HCT116 (cell line): ENCODE measurements around the gene CDC14A. TPM values are rescaled to one million over a fixed set of nuclear protein-coding genes. Genes with fewer than 3 reads are reported as not detected.

ENCODE experiments used
- ATAC-seq: fragments of 200-7000 bp; cut with Tn5 transposase; 2 replicates; pipeline ENCODE4 v1.9.1; 2020; ENCODE audit warnings: mild to moderate bottlenecking, moderate library complexity
- BruUV-seq: library from RNA; stranded (reverse); fragments of 400-500 nt; replicated peaks from 2 replicates; lab custom pipeline; 2021; lab: Mats Ljungman, UMichigan
- CTCF ChIA-PET: fragments of 300-600 bp; sonication (Branson Sonifier 250); formaldehyde crosslinking; loops from one replicate; lab custom pipeline; 2021; ENCODE audit warnings: antibody characterized with exemption; lab: Charles Lee
- POLR2A ChIA-PET: fragments of 300-600, 350-600 bp; sonication (Branson Sonifier 250); formaldehyde crosslinking; loops from one replicate; lab custom pipeline; 2021; ENCODE audit warnings: antibody characterized with exemption; lab: Charles Lee
- RAD21 ChIA-PET, 2 experiments: fragments of 300-600 bp; sonication (Branson Sonifier 250); formaldehyde crosslinking; loops; one replicate each; lab custom pipeline; 2023; ENCODE audit warnings: low total read pairs in 2 of 2; ENCODE audit not compliant: uncharacterized antibody in 2 of 2, unreplicated experiment in 2 of 2, low non-redundant PET in 1 of 2; lab: Charles Lee
- DNase-seq: peaks from one replicate; pipeline ENCODE4 v3.0.0-alpha.2; 2010; ENCODE audit warnings: low read depth, low spot score
- H2AFZ ChIP-seq: fragments of 200-600 bp; shearing (Covaris generic), sonication (generic); 2 replicates; pipeline ENCODE4 v1.6.1; 2017; ENCODE audit warnings: low read depth, mixed run types, mixed read lengths, antibody characterized with exemption, low read length; ENCODE audit not compliant: poor library complexity, severe bottlenecking
- H3K27ac ChIP-seq: 2 replicates; pipeline ENCODE4 v1.5.1; 2012; ENCODE audit warnings: low read depth, low read length
- H3K27me3 ChIP-seq: fragments of 200-600 bp; sonication (generic); 2 replicates; pipeline ENCODE4 v1.6.1; 2016; ENCODE audit warnings: mixed run types, low read length, mixed read lengths; ENCODE audit not compliant: insufficient read depth
- H3K36me3 ChIP-seq, 2 experiments: fragments of 200-500 bp in 1 of 2; fragments of 200-600 bp in 1 of 2; sonication (Bioruptor generic) in 1 of 2; sonication (generic) in 1 of 2; 2 replicates each; pipeline versions ENCODE4 v1.5.1 to v1.6.1; 2014 to 2016; ENCODE audit warnings: low read length in 2 of 2, inconsistent platforms in 1 of 2, mixed read lengths in 1 of 2, mixed run types in 1 of 2; ENCODE audit not compliant: insufficient read depth in 2 of 2, control insufficient read depth in 1 of 2
- H3K4me1 ChIP-seq, 2 experiments: fragments of 200-600 bp in 1 of 2; sonication (generic) in 1 of 2; 2 replicates each; pipeline versions ENCODE4 v1.5.1 to v1.6.1; 2012 to 2017; ENCODE audit warnings: low read length in 2 of 2, inconsistent platforms in 1 of 2, mild to moderate bottlenecking in 1 of 2, mixed read lengths in 1 of 2, mixed run types in 1 of 2, moderate library complexity in 1 of 2; ENCODE audit not compliant: insufficient read depth in 2 of 2, control insufficient read depth in 1 of 2
- H3K4me2 ChIP-seq: fragments of 200-600 bp; sonication (generic); 2 replicates; pipeline ENCODE4 v1.6.1; 2017; ENCODE audit warnings: mixed run types, low read length, mixed read lengths
- H3K4me3 ChIP-seq, 2 experiments: fragments of 200-600 bp in 1 of 2; sonication (generic) in 1 of 2; replicated peaks in 1 of 2; 2 replicates each; pipeline ENCODE4 v1.5.1; 2011 to 2016; ENCODE audit warnings: low read length in 2 of 2, control low read depth in 1 of 2, low read depth in 1 of 2, mild to moderate bottlenecking in 1 of 2, mixed read lengths in 1 of 2, mixed run types in 1 of 2
- H3K79me2 ChIP-seq: fragments of 200-600 bp; sonication (generic); 2 replicates; pipeline ENCODE4 v1.6.1; 2017; ENCODE audit warnings: mild to moderate bottlenecking, mixed run types, low read length, moderate library complexity, mixed read lengths; ENCODE audit not compliant: insufficient read depth
- H3K9ac ChIP-seq: fragments of 200-600 bp; sonication (generic); 2 replicates; pipeline ENCODE4 v1.6.1; 2016; ENCODE audit warnings: low read length, mixed read lengths
- H3K9me2 ChIP-seq: fragments of 200-600 bp; sonication (generic), shearing (Covaris generic); 2 replicates; pipeline ENCODE4 v1.6.1; 2017; ENCODE audit warnings: mixed run types, mild to moderate bottlenecking, moderate library complexity; ENCODE audit not compliant: insufficient read depth
- H3K9me3 ChIP-seq, 2 experiments: fragments of 200-500 bp in 1 of 2; fragments of 200-600 bp in 1 of 2; sonication (Bioruptor generic) in 1 of 2; sonication (generic) in 1 of 2; 2 replicates each; pipeline ENCODE4 v1.6.1; 2014 to 2017; ENCODE audit warnings: low read length in 2 of 2, mixed read lengths in 2 of 2, inconsistent platforms in 1 of 2, low read depth in 1 of 2, mild to moderate bottlenecking in 1 of 2, mixed run types in 1 of 2, moderate library complexity in 1 of 2; ENCODE audit not compliant: control insufficient read depth in 1 of 2, insufficient read depth in 1 of 2
- H4K20me1 ChIP-seq: fragments of 200-600 bp; sonication (generic), shearing (Covaris generic); 2 replicates; pipeline ENCODE4 v1.6.1; 2017; ENCODE audit warnings: mixed run types, mild to moderate bottlenecking, moderate library complexity; ENCODE audit not compliant: insufficient read depth
- CBX3 ChIP-seq: IDR thresholded peaks from 2 replicates; pipeline ENCODE4 v1.6.1; 2012; ENCODE audit warnings: low read depth
- EGR1 ChIP-seq: IDR thresholded peaks from 2 replicates; pipeline ENCODE4 v1.6.1; 2012; ENCODE audit warnings: low read depth
- EZH2phosphoT487 ChIP-seq: fragments of 200-600 bp; IDR thresholded peaks from 2 replicates; pipeline ENCODE4 v1.6.1; 2018; ENCODE audit warnings: antibody characterized with exemption, borderline replicate concordance
- FOSL1 ChIP-seq: IDR thresholded peaks from 2 replicates; pipeline ENCODE4 v1.6.1; 2012; ENCODE audit warnings: low read depth
- JUND ChIP-seq: IDR thresholded peaks from 2 replicates; pipeline ENCODE4 v1.6.1; 2012
- POLR2AphosphoS5 ChIP-seq: IDR thresholded peaks from 2 replicates; pipeline ENCODE4 v1.6.1; 2011; ENCODE audit warnings: mild to moderate bottlenecking, low read depth, low read length, moderate library complexity
- SIN3A ChIP-seq: IDR thresholded peaks from 2 replicates; pipeline ENCODE4 v1.6.1; 2012; ENCODE audit warnings: low read depth
- SP1 ChIP-seq: IDR thresholded peaks from 2 replicates; pipeline ENCODE4 v1.6.1; 2012; ENCODE audit warnings: low read depth
- TCF7L2 ChIP-seq: IDR thresholded peaks from 2 replicates; pipeline ENCODE4 v1.7.0; 2011; ENCODE audit warnings: borderline replicate concordance, inconsistent platforms; ENCODE audit not compliant: insufficient read depth, insufficient read length; ENCODE audit errors: extremely low read depth
- YY1 ChIP-seq: IDR thresholded peaks from 2 replicates; pipeline ENCODE4 v1.6.1; 2011; ENCODE audit warnings: low read length, low read depth, moderate library complexity, mild to moderate bottlenecking; ENCODE audit not compliant: insufficient replicate concordance; ENCODE audit errors: extremely low read depth
- ZNF274 ChIP-seq: fragments of 200-500 bp; sonication (Bioruptor generic); IDR thresholded peaks from 2 replicates; pipeline ENCODE4 v1.6.1; 2014; ENCODE audit warnings: mild to moderate bottlenecking, low read depth, low read length, inconsistent platforms
- intact Hi-C: fragments of 100-400 bp; cut with micrococcal nuclease; formaldehyde crosslinking; loops from 2 replicates; pipeline ENCODE4 v1.10.0; 2022
- total RNA-seq: library from RNA; stranded (reverse); gene quantifications from one replicate; pipeline ENCODE4 v1.2.1, GENCODE V29; 2021; ENCODE audit not compliant: unreplicated experiment
- TF ChIP-seq, protein P1 (sequence below): IDR thresholded peaks from 2 replicates; pipeline ENCODE4 v1.6.1; 2012
- TF ChIP-seq, protein P2 (sequence below): IDR thresholded peaks from 2 replicates; pipeline ENCODE4 v1.6.1; 2012
- TF ChIP-seq, protein P3 (sequence below), 3 experiments: fragments of 200-600 bp in 1 of 3; sonication (generic) in 1 of 3; IDR thresholded peaks in 2 of 3; conservative IDR thresholded peaks in 1 of 3; 2 replicates each; pipeline ENCODE4 v1.5.1; 2012 to 2017; ENCODE audit warnings: low read depth in 2 of 3, low read length in 2 of 3, antibody characterized with exemption in 1 of 3, borderline replicate concordance in 1 of 3, control low read depth in 1 of 3, mild to moderate bottlenecking in 1 of 3, mixed read lengths in 1 of 3, mixed run types in 1 of 3, moderate library complexity in 1 of 3; ENCODE audit not compliant: insufficient read depth in 1 of 3
- TF ChIP-seq, protein P4 (sequence below): IDR thresholded peaks from 2 replicates; pipeline ENCODE4 v1.6.1; 2011; ENCODE audit warnings: mild to moderate bottlenecking, low read length, moderate library complexity; ENCODE audit not compliant: insufficient replicate concordance; ENCODE audit errors: extremely low read depth

Gene CDC14A
- total RNA-seq, 1 experiment from 2014 or later, result 5.1 TPM

DNA sequence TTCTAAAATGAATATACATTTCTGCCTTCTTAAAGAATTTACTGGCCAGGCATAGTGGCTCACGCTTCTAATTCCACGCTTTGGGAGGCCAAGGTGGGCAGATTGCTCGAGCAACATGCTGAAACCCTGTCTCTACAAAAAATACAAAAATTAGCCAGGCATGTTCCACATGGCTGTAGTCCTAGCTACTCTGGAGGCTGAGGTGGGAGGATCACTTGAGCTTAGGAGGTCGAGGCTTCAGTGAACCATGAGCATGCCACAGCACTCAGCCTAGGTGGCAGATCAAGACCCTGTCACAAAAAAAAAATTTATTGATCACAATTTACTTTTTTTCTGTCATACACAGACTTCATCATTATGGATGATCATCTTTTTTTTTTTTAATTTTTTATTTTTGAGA lies 11.5 kb downstream of the CDC14A start:
- no peak overlapping the region for H2AFZ ChIP-seq
- H3K4me2 ChIP-seq, result no peak overlapping the region
- H3K9me2 ChIP-seq, result no peaks in the 10 kb centered on the region
- TF ChIP-seq SIN3A, result no peak
- H3K79me2 ChIP-seq, result no peaks in the 10 kb centered on the region
- ChIA-PET CTCF (no interaction called here), POLR2A (no interaction called here), RAD21 (no interaction called here)
- no peaks in the 10 kb centered on the region for H3K27me3 ChIP-seq
- H3K27ac ChIP-seq, result no peak overlapping the region
- H3K9ac ChIP-seq, result no peak overlapping the region
- H3K9me3 ChIP-seq, result no peaks in the 10 kb centered on the region
- ATAC-seq, result no peak
- H4K20me1 ChIP-seq, result no peaks in the 10 kb centered on the region
- H3K36me3 ChIP-seq, result no peaks in the 10 kb centered on the region
- H3K4me1 ChIP-seq, result peaks cover 14 to 23% of the 10 kb centered on the region in 2 experiments; a peak in 3 of 4 replicates
- no peak overlapping the region for H3K4me3 ChIP-seq
- intact Hi-C loops, result no loop called here
- BruUV-seq, result no TSS peak
- DNase-seq, result no peak

DNA sequence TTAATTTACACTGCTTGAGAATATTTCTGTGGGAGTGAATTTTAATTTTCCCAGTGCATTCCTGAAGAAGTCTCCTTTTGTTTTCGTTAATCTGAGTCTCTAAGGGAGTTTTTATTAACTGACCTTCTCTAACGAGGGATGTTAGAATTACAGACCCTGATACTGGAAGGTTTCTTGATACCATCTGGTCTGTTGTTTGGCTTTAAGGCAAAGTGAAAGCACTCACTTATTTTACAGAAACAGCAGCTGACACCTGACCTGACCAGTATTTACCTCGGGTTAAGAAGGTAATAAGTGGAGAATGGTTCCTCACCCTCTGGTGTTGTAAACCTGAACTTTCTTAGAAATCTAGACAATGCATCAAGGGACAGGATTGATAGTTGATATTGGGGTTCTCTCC lies 12.4 kb downstream of the CDC14A start:
- H3K9me2 ChIP-seq, result no peaks in the 10 kb centered on the region
- ChIA-PET CTCF (no interaction called here), POLR2A (no interaction called here), RAD21 (no interaction called here)
- no peak overlapping the region for H2AFZ ChIP-seq
- no peak overlapping the region for H3K9ac ChIP-seq
- no peak overlapping the region for H3K4me3 ChIP-seq
- H3K27ac ChIP-seq, result no peak overlapping the region
- H4K20me1 ChIP-seq, result no peaks in the 10 kb centered on the region
- no peaks in the 10 kb centered on the region for H3K79me2 ChIP-seq
- no peak overlapping the region for H3K4me2 ChIP-seq
- no TSS peak for BruUV-seq
- DNase-seq (no peak), ATAC-seq (no peak)
- H3K27me3 ChIP-seq, result no peaks in the 10 kb centered on the region
- H3K36me3 ChIP-seq, result no peaks in the 10 kb centered on the region
- H3K9me3 ChIP-seq, result no peaks in the 10 kb centered on the region
- peaks cover 14 to 22% of the 10 kb centered on the region in 2 experiments; a peak in 3 of 4 replicates for H3K4me1 ChIP-seq
- intact Hi-C loops, result no loop called here
- TF ChIP-seq SIN3A, result no peak
- no peak for TF ChIP-seq JUND
- TF ChIP-seq, protein P1, sequence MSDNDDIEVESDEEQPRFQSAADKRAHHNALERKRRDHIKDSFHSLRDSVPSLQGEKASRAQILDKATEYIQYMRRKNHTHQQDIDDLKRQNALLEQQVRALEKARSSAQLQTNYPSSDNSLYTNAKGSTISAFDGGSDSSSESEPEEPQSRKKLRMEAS, result no peak
- TF ChIP-seq POLR2AphosphoS5, result no peak
- no peak for TF ChIP-seq TCF7L2
- no peak for TF ChIP-seq FOSL1
- TF ChIP-seq EGR1, result no peak
- TF ChIP-seq, protein P2, sequence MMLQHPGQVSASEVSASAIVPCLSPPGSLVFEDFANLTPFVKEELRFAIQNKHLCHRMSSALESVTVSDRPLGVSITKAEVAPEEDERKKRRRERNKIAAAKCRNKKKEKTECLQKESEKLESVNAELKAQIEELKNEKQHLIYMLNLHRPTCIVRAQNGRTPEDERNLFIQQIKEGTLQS, result no peak
- TF ChIP-seq ZNF274, result no peak
- TF ChIP-seq SP1, result no peak
- TF ChIP-seq EZH2phosphoT487, result no peak
- TF ChIP-seq, protein P3, sequence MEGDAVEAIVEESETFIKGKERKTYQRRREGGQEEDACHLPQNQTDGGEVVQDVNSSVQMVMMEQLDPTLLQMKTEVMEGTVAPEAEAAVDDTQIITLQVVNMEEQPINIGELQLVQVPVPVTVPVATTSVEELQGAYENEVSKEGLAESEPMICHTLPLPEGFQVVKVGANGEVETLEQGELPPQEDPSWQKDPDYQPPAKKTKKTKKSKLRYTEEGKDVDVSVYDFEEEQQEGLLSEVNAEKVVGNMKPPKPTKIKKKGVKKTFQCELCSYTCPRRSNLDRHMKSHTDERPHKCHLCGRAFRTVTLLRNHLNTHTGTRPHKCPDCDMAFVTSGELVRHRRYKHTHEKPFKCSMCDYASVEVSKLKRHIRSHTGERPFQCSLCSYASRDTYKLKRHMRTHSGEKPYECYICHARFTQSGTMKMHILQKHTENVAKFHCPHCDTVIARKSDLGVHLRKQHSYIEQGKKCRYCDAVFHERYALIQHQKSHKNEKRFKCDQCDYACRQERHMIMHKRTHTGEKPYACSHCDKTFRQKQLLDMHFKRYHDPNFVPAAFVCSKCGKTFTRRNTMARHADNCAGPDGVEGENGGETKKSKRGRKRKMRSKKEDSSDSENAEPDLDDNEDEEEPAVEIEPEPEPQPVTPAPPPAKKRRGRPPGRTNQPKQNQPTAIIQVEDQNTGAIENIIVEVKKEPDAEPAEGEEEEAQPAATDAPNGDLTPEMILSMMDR (IDR thresholded peaks at IDR 0.05 in 2 of 3, conservative IDR thresholded peaks at IDR 0.05 in 1 of 3; ENCODE audit: borderline replicate concordance in 1 of 3, insufficient read depth in 1 of 3, low read depth in 2 of 3, low read length in 2 of 3), result no peak
- TF ChIP-seq, protein P4, sequence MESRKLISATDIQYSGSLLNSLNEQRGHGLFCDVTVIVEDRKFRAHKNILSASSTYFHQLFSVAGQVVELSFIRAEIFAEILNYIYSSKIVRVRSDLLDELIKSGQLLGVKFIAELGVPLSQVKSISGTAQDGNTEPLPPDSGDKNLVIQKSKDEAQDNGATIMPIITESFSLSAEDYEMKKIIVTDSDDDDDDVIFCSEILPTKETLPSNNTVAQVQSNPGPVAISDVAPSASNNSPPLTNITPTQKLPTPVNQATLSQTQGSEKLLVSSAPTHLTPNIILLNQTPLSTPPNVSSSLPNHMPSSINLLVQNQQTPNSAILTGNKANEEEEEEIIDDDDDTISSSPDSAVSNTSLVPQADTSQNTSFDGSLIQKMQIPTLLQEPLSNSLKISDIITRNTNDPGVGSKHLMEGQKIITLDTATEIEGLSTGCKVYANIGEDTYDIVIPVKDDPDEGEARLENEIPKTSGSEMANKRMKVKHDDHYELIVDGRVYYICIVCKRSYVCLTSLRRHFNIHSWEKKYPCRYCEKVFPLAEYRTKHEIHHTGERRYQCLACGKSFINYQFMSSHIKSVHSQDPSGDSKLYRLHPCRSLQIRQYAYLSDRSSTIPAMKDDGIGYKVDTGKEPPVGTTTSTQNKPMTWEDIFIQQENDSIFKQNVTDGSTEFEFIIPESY, result no peak
- TF ChIP-seq YY1, result no peak
- TF ChIP-seq CBX3, result no peak
- TF ChIP-seq, all 23 proteins: peak for 0
